B cell (primary cell): ENCODE measurements around the gene DOCK3. TPM values are rescaled to one million over a fixed set of nuclear protein-coding genes. Genes with fewer than 3 reads are reported as not detected.

ENCODE experiments used
- ATAC-seq: fragments of 200-7000 bp; cut with Tn5 transposase; one replicate; pipeline ENCODE4 v1.10.0; 2021; ENCODE audit warnings: low read depth, mild to moderate bottlenecking, moderate number of reproducible peaks, moderate library complexity
- CTCF ChIA-PET: fragments of 350-600 bp; sonication (Branson Sonifier 250); formaldehyde crosslinking; loops from one replicate; lab custom pipeline; 2021; ENCODE audit warnings: antibody characterized with exemption, inconsistent platforms; lab: Charles Lee
- POLR2A ChIA-PET: fragments of 350-600 bp; sonication (Branson Sonifier 250); formaldehyde crosslinking; loops from one replicate; lab custom pipeline; 2021; ENCODE audit warnings: antibody characterized with exemption; lab: Charles Lee
- DNase-seq: peaks from one replicate; pipeline ENCODE4 v3.0.0; 2013
- H2AFZ ChIP-seq: 2 replicates; pipeline ENCODE4 v1.6.1; 2012; ENCODE audit warnings: mild to moderate bottlenecking, low read depth, low read length; ENCODE audit not compliant: insufficient read depth, poor library complexity, severe bottlenecking
- H3K27ac ChIP-seq, 2 donors: 1 replicate in 1 of 2; 2 replicates in 1 of 2; pipeline ENCODE4 v1.5.1; 2012 to 2013; ENCODE audit warnings: low read length in 2 of 2, mild to moderate bottlenecking in 2 of 2, moderate library complexity in 1 of 2
- H3K27me3 ChIP-seq, 4 experiments: fragments of 200-600 bp in 1 of 4; sonication (generic) in 1 of 4; replicated peaks in 1 of 4; 1 replicate in 2 of 4; 2 replicates in 2 of 4; pipeline versions ENCODE4 v1.6.1 to v1.7.0; 2013 to 2016; ENCODE audit warnings: low read length in 3 of 4, mild to moderate bottlenecking in 2 of 4, mixed read lengths in 1 of 4, moderate library complexity in 1 of 4; ENCODE audit not compliant: insufficient read depth in 4 of 4, control insufficient read depth in 3 of 4; ENCODE audit errors: control extremely low read depth in 1 of 4
- H3K36me3 ChIP-seq, 2 experiments: replicated peaks in 1 of 2; 1 replicate in 1 of 2; 2 replicates in 1 of 2; pipeline versions ENCODE4 v1.6.1 to v1.7.1; 2013; ENCODE audit warnings: low read length in 1 of 2; ENCODE audit not compliant: insufficient read depth in 2 of 2, control insufficient read depth in 1 of 2; ENCODE audit errors: control extremely low read depth in 1 of 2, extremely low read depth in 1 of 2
- H3K4me1 ChIP-seq, 2 donors: fragments of 200-600 bp in 1 of 2; sonication (generic) in 1 of 2; 1 replicate in 1 of 2; 2 replicates in 1 of 2; pipeline versions ENCODE4 v1.5.1 to v1.6.1; 2013 to 2017; ENCODE audit warnings: low read length in 2 of 2; ENCODE audit not compliant: control insufficient read depth in 2 of 2, insufficient read depth in 2 of 2
- H3K4me2 ChIP-seq: replicated peaks from 2 replicates; pipeline ENCODE3; 2012; ENCODE audit warnings: mild to moderate bottlenecking, low read depth, low read length; ENCODE audit not compliant: poor library complexity, severe bottlenecking
- H3K4me3 ChIP-seq, 5 experiments: fragments of 200-600 bp in 1 of 5; sonication (generic) in 1 of 5; 1 replicate in 3 of 5; 2 replicates in 2 of 5; pipeline versions ENCODE4 v1.5.1 to v1.7.0; 2011 to 2016; ENCODE audit warnings: low read length in 4 of 5, mild to moderate bottlenecking in 4 of 5, low read depth in 2 of 5, control low read depth in 1 of 5, moderate library complexity in 1 of 5; ENCODE audit not compliant: insufficient read depth in 1 of 5; ENCODE audit errors: control extremely low read depth in 1 of 5, extremely low read depth in 1 of 5
- H3K79me2 ChIP-seq: fragments of 200-600 bp; sonication (generic); one replicate; pipeline ENCODE4 v1.6.0; 2016; ENCODE audit warnings: low read length; ENCODE audit not compliant: control insufficient read depth, insufficient read depth
- H3K9ac ChIP-seq: fragments of 200-600 bp; sonication (generic); 2 replicates; pipeline ENCODE4 v1.6.1; 2017; ENCODE audit warnings: mild to moderate bottlenecking, low read length, moderate library complexity
- H3K9me3 ChIP-seq, 3 donors: one replicate each; pipeline versions ENCODE4 v1.6.1 to v1.7.1; 2013; ENCODE audit warnings: low read length in 2 of 3; ENCODE audit not compliant: control insufficient read depth in 2 of 3, insufficient read depth in 1 of 3; ENCODE audit errors: control extremely low read depth in 1 of 3
- H4K20me1 ChIP-seq: 2 replicates; pipeline ENCODE4 v1.6.0; 2012; ENCODE audit warnings: mild to moderate bottlenecking, low read length; ENCODE audit not compliant: insufficient read depth, control insufficient read depth, poor library complexity, severe bottlenecking
- H3K27ac Mint-ChIP-seq: one replicate; pipeline ENCODE4 v1.8.0; 2021; ENCODE audit warnings: mixed read lengths
- H3K27me3 Mint-ChIP-seq: one replicate; pipeline ENCODE4 v1.8.0; 2021; ENCODE audit warnings: mixed read lengths
- H3K4me1 Mint-ChIP-seq: one replicate; pipeline ENCODE4 v1.8.0; 2021; ENCODE audit warnings: mixed read lengths
- H3K4me3 Mint-ChIP-seq: one replicate; pipeline ENCODE4 v1.8.0; 2021; ENCODE audit warnings: mixed read lengths
- H3K9me3 Mint-ChIP-seq: one replicate; pipeline ENCODE4 v1.8.0; 2022; ENCODE audit warnings: mixed read lengths; ENCODE audit not compliant: insufficient read depth
- EZH2 ChIP-seq: IDR thresholded peaks from 2 replicates; pipeline ENCODE4 v1.6.1; 2012; ENCODE audit warnings: borderline replicate concordance, low read depth, mild to moderate bottlenecking, moderate library complexity, low read length; ENCODE audit not compliant: insufficient read depth, poor library complexity, severe bottlenecking
- WGBS: methylation state at CpG from one replicate; pipeline ENCODE4 v1.1.5; 2013; ENCODE audit warnings: missing lambda C conversion rate; ENCODE audit not compliant: insufficient coverage; 5-methylcytosine and 5-hydroxymethylcytosine counted together
- intact Hi-C: fragments of 100-400 bp; cut with micrococcal nuclease; formaldehyde crosslinking; loops from one replicate; pipeline ENCODE4 v1.10.0; 2022
- polyA plus RNA-seq: library from polyadenylated mRNA; depleted of rRNA; stranded (reverse); fragments of >200 nt; gene quantifications from 2 replicates; pipeline ENCODE4 v1.2.3, GENCODE V29; 2012
- total RNA-seq, 2 donors: library from RNA; stranded (reverse); fragments of 120-200 nt in 1 of 2; gene quantifications; 1 replicate in 1 of 2; 2 replicates in 1 of 2; pipeline versions ENCODE4 v1.2.3 to v1.2.4, GENCODE V29; 2013 to 2022
- TF ChIP-seq, protein P1 (sequence below): fragments of 200-600 bp; IDR thresholded peaks from one replicate; pipeline ENCODE4 v1.8.0; 2022; ENCODE audit warnings: antibody characterized with exemption, mild to moderate bottlenecking

DOCK3 gene
- total and polyA plus RNA-seq, 2 donors (not counting 1 experiment from before 2014, with no cell fraction given) = 0.06 to 0.30 TPM

DNA sequence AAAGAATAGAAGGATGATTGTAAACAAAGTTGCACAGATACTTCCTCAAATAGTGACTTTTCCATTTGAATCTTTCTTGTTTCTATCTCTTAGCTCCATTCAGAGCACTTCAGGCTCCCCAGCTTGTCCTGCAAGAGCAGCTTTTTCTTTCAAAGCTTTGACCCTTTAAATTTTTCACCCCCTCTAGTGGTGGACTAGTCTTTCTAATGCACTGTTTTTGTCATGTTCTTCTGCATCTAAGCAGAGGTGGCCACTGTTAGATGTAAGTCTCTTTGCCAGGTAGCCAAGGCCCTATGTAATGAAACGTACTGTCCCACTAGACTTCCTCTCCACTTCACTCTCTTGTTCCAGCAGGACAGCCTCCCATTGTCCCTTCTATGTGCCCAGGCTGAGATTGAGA lies 636.3 kb downstream of the DOCK3 start:
- no peaks in the 10 kb centered on the region for H3K9me3 Mint-ChIP-seq
- Histone ChIP-seq H3K4me2 (no peak overlapping the region), H3K9me3 (peaks cover 0 to 9% (median 4%) of the 10 kb centered on the region in 3 donors), H4K20me1 (no peaks in the 10 kb centered on the region), H3K36me3 (no peaks in the 10 kb centered on the region), H3K4me1 (no peaks in the 10 kb centered on the region), H3K4me3 (no peak overlapping the region), H3K27me3 (peaks cover 0 to 8% (median 3%) of the 10 kb centered on the region in 4 experiments), H3K9ac (no peak overlapping the region), H2AFZ (no peak overlapping the region), H3K79me2 (no peaks in the 10 kb centered on the region), H3K27ac (no peak overlapping the region)
- no peaks in the 10 kb centered on the region for H3K4me1 Mint-ChIP-seq
- H3K27ac Mint-ChIP-seq = no peak overlapping the region
- intact Hi-C loops = loop anchor here (5.0 kb wide), 1 partner anchor 339 kb away; no protein-coding TSS in a partner anchor
- ATAC-seq (no peak), DNase-seq (peak; percentile 32)
- ChIA-PET CTCF (interaction anchor here (0.8 to 3.9 kb wide), 5 partner anchors 26 to 740 kb away, joined by 3 to 44 read pairs (median 4); partner anchors contain the start of gene MAPKAPK3), POLR2A (interaction anchor here (0.6 kb wide), 1 partner anchor 207 kb away, joined by 6 read pairs; no protein-coding TSS in a partner anchor)
- TF ChIP-seq, protein P1, sequence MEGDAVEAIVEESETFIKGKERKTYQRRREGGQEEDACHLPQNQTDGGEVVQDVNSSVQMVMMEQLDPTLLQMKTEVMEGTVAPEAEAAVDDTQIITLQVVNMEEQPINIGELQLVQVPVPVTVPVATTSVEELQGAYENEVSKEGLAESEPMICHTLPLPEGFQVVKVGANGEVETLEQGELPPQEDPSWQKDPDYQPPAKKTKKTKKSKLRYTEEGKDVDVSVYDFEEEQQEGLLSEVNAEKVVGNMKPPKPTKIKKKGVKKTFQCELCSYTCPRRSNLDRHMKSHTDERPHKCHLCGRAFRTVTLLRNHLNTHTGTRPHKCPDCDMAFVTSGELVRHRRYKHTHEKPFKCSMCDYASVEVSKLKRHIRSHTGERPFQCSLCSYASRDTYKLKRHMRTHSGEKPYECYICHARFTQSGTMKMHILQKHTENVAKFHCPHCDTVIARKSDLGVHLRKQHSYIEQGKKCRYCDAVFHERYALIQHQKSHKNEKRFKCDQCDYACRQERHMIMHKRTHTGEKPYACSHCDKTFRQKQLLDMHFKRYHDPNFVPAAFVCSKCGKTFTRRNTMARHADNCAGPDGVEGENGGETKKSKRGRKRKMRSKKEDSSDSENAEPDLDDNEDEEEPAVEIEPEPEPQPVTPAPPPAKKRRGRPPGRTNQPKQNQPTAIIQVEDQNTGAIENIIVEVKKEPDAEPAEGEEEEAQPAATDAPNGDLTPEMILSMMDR = peak; percentile 51
- no peak for TF ChIP-seq EZH2
- no CpG with 5 or more reads among the region's 1 CpG for WGBS
- H3K27me3 Mint-ChIP-seq = peaks cover 25% of the 10 kb centered on the region
- no peak overlapping the region for H3K4me3 Mint-ChIP-seq

DNA sequence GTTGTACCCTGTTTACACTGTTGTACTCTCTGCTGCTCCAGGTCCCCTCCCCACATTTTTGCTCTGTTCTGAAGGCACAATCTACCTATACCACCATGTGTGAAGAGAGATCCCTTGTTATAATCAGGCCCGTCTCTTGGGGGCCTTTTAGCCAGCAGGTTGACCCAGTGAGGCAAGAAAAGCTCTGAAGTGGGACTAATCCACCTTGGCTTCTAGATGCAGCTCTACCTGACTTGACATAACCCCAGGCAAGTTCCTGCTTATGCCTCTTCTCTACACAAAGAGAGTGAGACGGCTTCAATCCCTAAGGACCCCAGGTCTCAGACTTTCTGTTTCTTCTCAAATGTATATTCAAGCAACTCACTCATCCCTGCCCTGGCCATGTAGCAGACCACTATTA lies 653.5 kb downstream of the DOCK3 start:
- no peak overlapping the region for H3K4me2 ChIP-seq
- no peaks in the 10 kb centered on the region for H3K36me3 ChIP-seq
- no peak overlapping the region for H3K4me3 Mint-ChIP-seq
- ChIA-PET CTCF (no interaction called here), POLR2A (no interaction called here)
- H3K9me3 ChIP-seq = no peaks in the 10 kb centered on the region
- no peak overlapping the region for H3K27ac ChIP-seq
- no peaks in the 10 kb centered on the region for H3K27me3 ChIP-seq
- intact Hi-C loops = no loop called here
- H3K9me3 Mint-ChIP-seq = peaks cover 2% of the 10 kb centered on the region
- no peak for ATAC-seq
- TF ChIP-seq, protein P1 = no peak
- TF ChIP-seq EZH2 = no peak
- no peaks in the 10 kb centered on the region for H4K20me1 ChIP-seq
- H3K4me3 ChIP-seq = no peak overlapping the region
- no peaks in the 10 kb centered on the region for H3K4me1 ChIP-seq
- H3K79me2 ChIP-seq = no peaks in the 10 kb centered on the region
- H2AFZ ChIP-seq = no peak overlapping the region
- H3K27me3 Mint-ChIP-seq = peaks cover 11% of the 10 kb centered on the region
- H3K27ac Mint-ChIP-seq = no peak overlapping the region
- WGBS = 80% methylated on average over 1 of the region's 2 CpGs
- no peak for DNase-seq
- no peaks in the 10 kb centered on the region for H3K4me1 Mint-ChIP-seq
- no peak overlapping the region for H3K9ac ChIP-seq
